ENCODE measurements around the gene IRAK2.
"Not testable (repeated sequence)": the region's sequence is repeated elsewhere in the genome, so short reads cannot be mapped to it uniquely, and the experiment has no call there.

The IRAK2 gene

DNA sequence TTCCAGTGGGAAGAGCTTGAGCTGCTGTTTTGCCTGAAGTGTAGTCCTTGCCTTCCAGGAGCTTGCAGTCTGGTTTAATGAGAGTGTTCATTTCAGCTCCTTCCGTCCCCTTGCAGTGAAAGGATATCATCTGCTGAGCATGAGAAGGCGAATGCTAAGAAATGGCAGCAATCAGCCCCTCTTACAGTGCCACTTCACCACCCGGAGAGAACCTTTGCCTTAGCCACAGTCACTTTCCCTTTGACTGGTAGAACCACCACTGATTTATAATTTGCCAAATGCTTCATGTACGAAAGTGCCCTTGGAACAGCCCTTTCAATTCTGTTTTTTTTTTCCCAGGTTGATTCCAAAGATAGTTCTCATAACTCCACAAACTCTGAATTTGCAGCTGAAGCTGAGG is 95.1 kb downstream of the IRAK2 start:
- DNase-seq, result no peak

DNA sequence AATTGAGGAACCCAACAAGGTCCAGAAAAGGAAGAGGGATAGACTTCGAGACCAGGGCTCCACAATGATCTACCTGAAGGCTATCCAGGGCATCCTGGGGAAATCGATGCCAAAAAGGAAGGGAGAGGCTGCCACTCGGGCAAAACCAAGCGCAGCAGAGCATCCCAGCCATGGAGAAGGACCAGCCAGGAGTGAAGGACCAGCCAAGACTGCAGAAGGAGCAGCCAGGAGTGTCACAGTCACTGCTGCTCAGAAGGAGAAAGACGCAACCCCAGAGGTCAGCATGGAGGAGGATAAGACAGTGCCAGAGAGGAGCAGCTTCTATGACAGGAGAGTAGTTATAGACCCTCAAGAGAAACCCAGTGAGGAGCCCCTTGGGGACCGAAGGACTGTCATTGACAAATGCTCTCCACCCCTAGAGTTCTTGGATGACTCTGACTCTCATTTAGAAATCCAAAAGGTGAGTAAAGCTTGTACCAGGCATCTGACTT is 95.5 kb downstream of the IRAK2 start:
- no peak for DNase-seq

DNA sequence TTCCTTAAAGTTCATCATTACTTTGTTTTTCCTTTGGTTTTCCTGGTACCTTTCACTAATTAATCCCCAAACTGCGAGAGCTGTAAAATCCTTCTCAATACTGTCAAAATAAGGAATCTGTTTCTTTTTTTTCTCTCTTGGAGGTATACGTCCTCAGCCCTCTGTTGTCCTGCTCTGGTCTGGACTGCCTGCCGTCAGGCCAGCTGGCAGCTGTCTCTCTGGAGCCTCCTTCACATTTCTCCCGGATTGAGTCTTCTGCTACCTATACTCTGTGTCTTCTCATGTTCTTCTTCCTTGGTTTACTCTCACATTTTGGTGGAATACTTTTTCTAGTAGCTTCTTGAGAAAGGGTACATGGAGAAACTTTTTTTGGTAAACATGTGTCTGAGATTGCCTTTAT is 97.3 kb downstream of the IRAK2 start:
- DNase-seq, result no peak

DNA sequence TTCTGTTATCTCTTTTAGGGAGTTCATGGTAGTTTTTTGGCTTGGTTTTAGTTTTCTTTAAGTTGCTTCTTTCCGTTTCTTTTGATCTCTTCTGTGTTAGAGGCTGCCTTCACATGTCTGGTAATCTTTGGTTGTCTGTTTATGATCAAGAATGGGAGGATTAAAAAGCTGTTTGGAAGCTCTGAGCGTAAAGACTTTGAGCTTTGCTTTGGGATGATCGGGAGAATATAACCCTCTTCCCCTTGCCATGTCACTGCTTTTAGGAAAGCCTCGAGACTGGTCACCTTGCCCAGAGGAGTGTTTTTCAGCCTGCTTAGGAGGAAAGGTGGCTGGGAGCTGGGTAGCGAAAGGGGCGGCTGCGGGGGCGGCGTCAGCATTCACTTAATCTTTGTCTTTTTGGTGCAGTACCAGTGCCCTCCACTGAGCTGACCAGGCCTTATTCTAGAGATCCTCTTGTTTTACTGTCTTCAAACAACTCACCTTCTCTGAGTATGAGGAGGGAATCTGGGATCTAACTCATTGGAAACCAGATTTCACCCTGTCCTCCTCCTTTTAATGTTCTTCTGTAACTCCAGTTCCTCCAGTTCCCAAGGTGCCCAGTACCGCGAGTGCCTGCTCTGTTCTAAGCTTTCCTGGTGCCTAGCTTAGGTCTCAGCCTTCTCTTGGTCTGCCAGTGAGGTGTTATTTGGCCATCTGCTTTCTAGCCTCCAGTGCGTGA is 99.1 kb downstream of the IRAK2 start:
- DNase-seq, result no peak

DNA sequence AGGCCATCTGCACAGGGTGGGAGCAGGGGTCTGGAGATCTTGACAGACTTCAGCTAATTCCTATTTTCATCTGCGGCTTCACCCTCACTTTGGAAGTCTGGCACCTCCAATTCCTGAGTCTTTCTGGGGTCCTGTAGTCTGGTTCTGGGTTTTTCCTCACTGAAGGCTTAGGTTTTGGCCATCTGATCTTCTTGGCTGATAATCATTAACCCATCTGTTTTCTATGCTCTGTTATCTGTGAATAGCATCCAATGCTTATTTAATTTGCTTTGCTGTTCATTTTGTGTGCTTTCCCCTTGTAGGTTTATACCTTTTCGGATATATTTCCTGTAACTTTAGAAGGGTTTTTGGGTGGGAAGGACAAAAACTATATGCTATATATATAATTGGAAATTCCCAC is 101.1 kb downstream of the IRAK2 start:
- no peak for DNase-seq

DNA sequence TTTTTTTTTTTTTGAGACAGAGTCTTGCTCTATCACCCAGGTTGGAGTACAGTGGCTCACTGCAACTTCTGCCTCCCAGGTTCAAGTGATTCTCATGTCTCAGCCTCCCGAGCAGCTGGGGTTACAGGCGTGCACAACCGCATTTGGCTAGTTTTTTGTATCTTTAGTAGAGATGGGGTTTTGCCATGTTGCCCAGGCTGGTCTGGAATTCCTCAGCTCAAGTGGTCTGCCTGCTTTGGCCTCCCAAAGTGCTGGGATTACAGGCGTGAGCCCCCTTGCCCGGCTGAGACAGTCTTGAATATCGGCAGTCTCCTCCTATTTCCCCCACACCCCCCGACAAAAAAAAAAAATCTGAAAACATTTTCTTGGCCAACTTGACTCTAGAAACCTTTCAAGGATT is 102.2 kb downstream of the IRAK2 start:
- not testable (repeated sequence) for DNase-seq

DNA sequence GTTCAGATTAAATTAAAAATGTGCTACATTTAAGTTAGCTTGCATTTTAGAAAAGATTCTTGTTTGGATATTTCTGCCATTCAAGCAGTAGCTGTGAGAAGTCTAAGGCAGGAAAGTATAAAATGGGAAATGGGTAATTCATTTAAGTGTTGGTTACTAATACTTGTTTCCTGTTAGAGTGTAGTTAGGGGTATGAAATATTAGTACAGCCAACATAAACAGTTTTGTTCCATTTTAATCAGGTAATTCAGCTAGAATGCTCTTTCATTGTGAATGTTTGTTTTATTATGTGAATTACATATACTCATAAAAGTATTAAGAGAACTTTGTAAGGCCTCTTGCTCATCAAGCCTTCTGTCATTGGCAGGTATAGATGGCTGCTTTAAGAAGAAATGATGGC is 103.4 kb downstream of the IRAK2 start:
- DNase-seq, result no peak

DNA sequence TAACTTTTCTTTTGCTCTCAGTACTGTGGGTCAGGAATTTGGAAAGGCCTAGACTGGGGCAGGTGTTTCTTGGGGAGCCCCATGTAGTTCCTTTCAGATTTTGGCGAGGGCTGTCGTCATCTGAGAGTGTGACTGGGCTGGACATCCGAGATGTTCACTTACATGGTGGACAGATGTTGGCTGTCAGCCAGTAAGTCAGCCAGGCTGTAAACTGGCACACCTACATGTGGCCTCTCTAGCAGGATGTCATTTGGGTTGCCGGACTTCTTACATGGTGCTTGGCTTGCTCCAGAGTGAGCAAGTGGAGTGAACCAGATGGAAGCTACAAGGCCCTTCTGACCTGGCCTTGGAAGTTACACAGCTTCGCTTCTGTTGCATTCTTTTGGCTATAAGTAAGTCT is 104.2 kb downstream of the IRAK2 start:
- no peak for DNase-seq

DNA sequence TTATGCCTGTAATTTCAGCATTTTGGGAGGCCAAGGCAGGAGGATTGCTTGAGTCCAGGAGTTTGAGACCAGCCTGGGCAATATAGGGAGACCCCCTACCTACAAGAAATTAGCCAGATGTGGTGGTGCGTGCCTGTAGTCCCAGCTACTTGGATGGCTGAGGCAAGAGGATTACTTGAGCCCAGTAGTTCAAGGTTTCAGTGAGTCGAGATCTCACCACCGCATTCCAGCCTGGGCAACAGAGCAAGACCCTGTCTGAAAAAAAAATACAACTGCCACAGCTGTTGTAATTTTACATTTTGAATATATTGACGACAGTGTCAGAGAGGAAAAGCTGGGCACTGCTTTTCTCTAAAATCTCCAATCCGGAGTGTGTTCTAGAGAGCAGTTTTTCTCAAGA is 104.7 kb downstream of the IRAK2 start:
- no peak for DNase-seq

DNA sequence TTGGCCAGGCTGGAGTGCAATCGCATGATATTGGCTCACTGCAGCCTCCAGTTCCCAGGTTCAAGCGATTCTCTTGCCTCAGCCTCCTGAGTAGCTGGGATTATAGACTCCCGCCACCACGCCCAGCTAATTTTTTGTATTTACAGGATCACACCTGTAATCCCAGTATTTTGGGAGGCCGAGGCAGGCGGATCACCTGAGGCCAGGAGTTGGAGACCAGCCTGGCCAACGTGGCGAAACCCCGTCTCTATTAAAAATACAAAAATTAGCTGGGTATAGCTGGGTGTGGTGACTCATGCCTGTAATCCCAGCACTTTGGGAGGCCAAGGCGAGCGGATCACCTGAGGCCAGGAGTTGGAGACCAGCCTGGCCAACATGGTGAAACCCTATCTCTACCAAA is 107.8 kb downstream of the IRAK2 start:
- DNase-seq, result not testable (repeated sequence)

DNA sequence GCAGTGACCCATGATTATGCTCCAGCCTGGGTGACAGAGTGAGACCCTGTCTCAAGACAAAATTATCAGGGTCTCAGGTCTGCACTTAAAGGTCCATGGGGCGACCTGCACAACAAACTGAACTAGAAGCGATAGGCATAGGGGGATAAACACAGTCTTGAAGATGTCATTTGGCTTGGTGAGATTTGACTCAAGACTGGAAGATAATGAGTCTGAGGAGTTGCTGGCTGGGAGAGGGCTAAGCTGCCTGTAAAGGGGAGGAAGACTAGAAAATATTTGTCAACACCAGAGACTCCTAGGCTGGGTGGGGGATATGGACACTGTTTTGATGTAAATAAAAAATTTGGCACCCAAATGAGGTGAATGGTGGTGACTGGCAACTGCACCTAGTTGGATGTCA is 108.3 kb downstream of the IRAK2 start:
- DNase-seq, result no peak

DNA sequence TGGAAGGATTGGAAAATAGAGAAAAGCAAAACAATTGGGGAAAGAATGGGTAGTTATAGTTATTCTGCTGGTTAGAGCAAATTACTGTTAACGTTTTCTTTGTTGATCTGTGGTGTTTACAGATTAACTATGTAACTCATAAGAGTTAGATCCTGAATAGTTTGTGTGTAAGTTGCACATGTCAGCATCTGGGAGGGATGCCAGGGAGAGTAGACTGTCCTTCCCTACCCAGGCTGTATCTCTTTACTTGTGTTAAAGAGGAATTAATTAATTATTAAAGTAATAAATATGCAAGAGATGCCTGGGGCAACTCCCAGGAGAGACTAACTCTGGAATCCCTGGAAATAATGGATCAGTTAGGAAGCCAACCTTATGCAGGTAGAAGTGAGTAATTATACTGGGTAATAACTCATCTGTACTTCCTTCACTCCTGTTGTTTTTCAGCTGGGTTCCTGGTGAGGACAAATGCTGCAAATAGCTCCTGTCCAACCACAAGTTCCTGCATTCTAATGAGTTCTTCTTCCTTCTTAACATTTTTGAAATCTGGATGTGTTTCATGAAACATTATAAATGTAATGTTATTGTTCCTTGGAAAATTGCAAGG is 109.1 kb downstream of the IRAK2 start:
- DNase-seq, result no peak

DNA sequence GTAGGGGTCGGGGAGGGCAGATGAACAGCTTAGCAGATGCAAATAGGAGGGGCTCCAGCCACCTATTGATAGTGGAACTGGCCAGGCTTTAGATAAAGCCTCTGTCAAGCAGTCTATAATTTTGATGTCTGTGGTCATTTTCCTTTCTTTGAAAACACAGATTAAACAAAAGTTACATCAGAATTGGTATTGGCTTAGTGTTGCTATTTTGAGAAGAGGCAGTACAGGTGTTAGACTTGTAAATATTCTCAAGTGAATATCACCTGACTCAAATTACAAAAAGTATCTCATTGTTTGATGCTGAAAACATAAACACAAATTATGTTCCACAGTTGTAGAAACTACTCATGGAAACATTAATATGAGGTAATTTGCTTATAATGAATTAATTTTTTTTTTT is 109.9 kb downstream of the IRAK2 start:
- DNase-seq, result no peak

DNA sequence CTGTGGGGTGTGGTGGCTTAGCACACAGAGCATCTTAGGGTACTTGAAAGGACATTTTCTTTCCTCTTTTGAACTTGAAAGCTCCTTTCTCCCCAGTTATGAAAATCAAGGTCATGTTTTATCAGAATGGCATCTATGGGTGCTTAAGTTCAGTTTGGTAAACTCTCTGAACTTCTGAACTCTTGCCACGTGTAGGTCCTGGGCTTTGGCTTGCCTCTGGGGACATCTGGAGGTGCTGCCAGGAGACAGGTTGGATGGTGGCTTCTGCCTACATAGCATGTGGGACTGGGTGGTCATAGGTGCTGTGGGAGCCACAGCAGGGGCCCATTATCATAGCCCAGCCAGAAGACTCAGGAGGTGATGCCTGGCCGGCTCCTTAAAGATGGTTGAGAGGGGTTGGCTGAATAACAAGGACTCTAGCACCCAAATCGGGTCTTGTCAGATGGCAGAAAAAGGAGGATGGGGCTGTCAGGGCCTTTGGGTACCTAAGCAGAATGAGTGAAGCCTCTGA is 112.5 kb downstream of the IRAK2 start:
- DNase-seq, result no peak

DNA sequence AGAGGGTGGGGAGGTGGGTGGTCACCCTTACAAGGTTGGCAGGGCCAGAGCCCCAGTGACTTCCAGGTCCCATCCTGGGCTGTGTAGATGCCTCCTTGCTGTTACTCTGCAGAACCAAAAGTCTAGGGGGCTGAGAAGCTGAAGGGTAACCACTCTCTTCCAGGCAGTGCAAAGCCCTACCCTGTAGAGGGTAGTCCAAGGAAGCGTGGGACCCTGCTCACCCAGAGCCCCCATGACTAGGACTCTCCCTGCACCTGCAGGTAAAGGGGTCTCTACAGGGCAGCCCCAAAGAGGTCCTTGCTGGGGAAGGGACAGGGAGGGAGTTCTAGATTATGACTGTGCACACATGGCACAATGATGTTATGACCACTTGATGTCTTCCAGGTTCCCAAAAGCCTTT is 113.8 kb downstream of the IRAK2 start:
- no peak for DNase-seq

DNA sequence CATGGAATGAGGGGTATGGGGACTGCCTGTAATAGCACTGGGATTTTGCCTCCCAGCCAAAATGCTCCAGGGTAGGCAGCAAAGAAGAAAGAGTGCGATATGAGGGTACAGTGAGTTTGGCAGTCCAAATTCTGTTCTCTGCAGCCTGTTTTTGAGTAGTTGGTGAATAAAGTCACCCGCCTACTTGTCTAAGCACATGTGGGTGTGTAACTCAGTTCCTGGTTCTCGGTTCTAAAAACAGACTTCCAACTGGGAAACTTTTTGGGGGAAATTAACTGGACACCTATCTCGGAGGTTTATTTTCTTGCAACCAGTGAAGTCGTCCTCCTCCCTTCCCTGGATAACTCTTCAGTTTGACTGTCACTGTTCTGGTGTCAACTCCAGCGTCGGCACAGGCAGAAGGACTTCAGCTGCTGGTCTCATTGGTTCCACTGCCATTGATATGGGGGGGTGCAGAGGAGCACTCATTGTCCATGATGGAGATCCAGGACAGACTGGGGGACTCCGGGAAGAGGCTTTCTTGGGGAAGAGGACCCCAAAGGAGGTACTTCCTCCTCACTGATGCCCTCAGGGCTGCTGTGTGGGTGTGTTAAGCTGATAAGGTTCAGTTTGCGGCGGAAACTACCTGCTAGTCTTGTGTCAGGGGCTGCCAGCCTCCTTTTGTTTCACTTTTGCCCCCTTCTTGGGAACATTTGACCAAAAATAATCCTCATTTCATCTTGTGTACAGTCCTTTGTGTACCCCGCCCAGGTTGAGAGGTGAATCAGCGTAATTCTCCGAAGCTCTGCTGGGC is 114.9 kb downstream of the IRAK2 start:
- no peak for DNase-seq

DNA sequence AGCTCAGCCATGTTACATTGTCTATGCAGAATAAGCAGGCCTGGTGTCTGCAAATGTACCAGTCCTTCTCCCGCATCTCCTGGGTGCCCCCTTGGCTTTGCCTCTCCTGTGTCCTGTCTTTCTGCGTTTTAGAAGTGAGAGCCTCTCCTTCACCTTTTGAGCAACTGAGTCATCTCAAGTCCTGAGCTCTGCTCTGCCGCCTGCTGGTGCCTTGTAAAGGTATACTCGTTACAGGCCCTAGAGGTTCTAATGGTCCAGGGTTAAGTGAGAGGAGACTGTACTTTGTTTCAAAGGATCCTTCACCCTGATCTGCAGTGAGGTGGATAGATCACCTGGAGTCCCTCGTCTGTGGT is 115.4 kb downstream of the IRAK2 start:
- no peak for DNase-seq

DNA sequence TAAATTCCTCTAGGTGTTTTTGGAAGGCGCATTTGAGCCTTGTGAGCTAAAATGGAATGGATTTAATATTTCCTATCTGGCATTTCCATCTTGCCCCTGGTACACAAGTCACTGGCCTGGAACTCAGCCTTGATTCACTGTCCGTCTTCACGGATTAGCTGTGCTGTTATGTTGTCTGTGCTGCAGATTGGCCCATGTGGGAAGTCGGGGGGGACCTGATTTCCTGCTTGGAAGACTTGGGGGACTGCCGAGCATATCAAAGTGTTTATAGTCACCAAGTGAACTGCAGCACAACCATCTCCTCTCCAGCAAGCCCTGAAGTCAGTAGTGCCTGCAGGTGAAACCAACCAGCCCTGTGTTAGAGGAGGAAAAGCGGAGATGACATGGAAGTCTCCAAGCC is 115.9 kb downstream of the IRAK2 start:
- DNase-seq, result no peak

DNA sequence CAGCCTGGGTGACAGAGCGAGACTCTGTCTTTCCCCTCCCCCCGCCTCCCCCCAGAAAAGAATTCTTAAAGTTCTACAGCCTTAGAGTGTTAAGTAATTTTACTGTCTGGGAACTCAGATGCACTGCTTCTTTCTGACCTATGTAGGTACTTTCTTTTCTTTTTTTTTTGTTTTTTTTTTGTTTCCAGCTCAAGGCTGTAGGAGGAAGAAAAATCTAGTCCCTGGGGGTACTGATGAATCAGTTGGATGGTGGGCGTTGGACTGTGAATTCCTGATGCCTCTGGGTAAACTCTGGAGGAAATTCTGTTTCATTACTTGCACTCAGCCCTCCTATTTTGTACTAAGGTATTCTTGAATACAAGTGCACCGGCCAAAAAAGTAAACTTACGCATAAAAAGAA is 117.2 kb downstream of the IRAK2 start:
- DNase-seq, result no peak

DNA sequence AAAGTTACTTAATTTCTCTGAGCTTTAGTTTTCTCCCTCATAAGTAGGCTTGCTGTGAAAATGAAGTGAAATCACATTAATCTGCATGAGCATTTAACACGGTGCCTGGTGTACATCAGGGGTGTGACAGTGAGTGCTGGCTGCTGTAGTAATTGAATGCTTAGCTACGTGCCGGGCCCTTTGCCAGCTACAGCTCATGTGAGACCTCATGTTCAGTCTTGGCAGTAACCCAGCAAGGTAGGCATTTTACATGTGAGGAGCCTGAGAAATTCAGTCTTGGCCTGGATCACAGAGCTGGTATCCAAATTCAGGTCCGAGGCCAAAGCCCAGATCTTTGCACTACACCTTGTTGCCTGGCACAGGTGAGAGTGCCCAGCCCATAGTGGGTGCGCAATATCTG is 118.9 kb downstream of the IRAK2 start:
- no peak for DNase-seq

DNA sequence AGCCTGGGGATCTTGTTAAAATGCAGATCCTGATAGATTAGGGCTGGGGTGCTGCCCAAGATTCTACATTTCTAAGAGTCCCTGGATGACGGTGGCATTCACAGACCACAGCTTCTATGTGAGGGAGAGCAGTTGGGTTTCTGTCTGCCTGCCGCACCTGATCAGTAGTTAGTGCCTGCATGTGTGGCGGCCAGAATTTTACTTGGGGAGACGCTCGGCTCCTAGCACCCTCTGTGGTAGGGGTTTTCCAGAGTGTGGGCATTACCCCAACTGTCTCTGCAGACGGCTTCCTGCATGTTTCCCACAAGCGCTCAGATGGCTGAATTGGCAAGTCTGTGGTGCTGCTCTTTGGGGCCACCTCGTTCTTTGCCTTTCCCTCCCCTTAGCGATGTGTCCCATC is 119.8 kb downstream of the IRAK2 start:
- DNase-seq, result no peak

DNA sequence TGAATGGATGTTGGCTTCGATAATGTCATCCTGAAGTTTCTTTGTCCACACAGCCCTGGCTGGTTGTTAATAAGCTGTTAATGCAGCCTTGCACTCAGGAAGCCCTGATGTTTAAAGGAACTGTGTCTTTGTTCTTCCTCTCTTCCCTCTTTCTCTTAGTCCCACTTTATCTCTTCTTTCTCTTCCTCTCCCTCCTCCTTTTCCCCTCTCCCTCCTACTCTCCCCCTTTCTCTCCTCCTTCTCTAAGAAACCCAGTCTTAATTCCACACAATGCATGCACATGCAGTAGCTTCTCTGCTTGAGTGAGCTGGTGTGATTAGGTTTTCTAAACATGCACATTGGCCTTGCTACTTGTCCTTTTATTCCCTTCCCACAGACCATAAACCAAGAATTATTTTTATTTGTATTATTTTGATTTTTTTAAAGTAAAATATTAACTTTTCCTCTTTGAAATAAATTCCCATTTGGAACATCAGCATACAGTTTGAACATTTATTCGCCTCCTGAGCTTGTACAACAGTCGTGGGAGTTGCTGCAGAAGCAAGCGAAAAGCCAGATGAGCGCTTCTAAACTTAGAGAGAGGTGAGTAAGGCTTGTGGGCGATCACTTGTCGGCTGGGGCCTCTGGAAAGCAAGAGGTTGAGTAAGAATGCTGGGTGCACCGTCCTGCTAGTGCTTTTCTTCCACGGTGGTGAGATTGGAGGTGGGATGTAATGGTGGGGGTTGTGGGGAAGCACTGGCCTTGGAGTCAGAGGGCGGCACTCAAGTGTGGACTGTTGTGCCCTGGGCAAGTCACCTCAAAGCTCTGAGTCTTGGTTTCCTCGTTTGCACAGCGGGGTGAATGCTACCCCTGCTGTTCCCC is 120.8 kb downstream of the IRAK2 start:
- no peak for DNase-seq

DNA sequence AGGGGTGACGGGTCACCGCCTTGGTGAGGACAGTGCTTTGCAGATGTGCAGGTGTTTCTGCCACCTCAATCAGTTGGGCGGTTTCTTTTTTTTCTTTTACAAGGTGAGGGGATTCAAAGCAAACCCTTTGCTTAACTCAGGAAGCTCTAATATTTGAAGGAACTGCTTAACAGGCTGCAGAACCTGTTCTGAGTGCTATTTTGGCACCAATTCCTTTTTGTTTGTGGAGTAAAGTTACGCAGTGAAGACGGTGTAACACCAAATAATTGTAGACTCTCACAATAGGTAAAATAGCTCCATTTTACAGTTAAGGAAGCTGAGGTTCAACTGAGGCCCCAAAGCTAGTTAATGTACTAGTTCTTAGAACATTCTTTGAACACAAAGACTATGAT is 121.4 kb downstream of the IRAK2 start:
- DNase-seq, result no peak
